H9 (cell line): ENCODE measurements around the gene FCGR3A. TPM values are rescaled to one million over a fixed set of nuclear protein-coding genes. Genes with fewer than 3 reads are reported as not detected.
"Not testable (repeated sequence)": the region's sequence is repeated elsewhere in the genome, so short reads cannot be mapped to it uniquely, and the experiment has no call there.

Source experiments
- DNase-seq: peaks from one replicate; pipeline ENCODE4 v3.0.0-alpha.2; 2017
- H2AFZ ChIP-seq: one replicate; pipeline ENCODE4 v1.6.1; 2013; ENCODE audit warnings: mild to moderate bottlenecking, low read length, control low read depth, moderate library complexity
- H2AK5ac ChIP-seq: 2 replicates; pipeline ENCODE4 v1.6.1; 2013; ENCODE audit warnings: low read length, control low read depth, mixed read lengths; ENCODE audit not compliant: insufficient read length
- H2BK120ac ChIP-seq: one replicate; pipeline ENCODE4 v1.6.1; 2013; ENCODE audit warnings: low read depth, mild to moderate bottlenecking, low read length, control low read depth, inconsistent platforms; ENCODE audit not compliant: poor library complexity, severe bottlenecking
- H2BK12ac ChIP-seq: 2 replicates; pipeline ENCODE4 v1.6.1; 2013; ENCODE audit warnings: low read length, control low read depth, mixed read lengths, low read depth; ENCODE audit not compliant: insufficient read length
- H2BK15ac ChIP-seq: 2 replicates; pipeline ENCODE4 v1.6.1; 2013; ENCODE audit warnings: low read depth, low read length, control low read depth
- H2BK20ac ChIP-seq: one replicate; pipeline ENCODE4 v1.6.1; 2013; ENCODE audit warnings: low read depth, mild to moderate bottlenecking, low read length, control low read depth, inconsistent platforms; ENCODE audit not compliant: poor library complexity, severe bottlenecking
- H2BK5ac ChIP-seq: 2 replicates; pipeline ENCODE4 v1.6.1; 2013; ENCODE audit warnings: low read length, control low read depth, mixed read lengths; ENCODE audit not compliant: insufficient read length
- H3K14ac ChIP-seq: 2 replicates; pipeline ENCODE4 v1.6.1; 2013; ENCODE audit warnings: low read length, control low read depth; ENCODE audit not compliant: insufficient read depth
- H3K18ac ChIP-seq: 2 replicates; pipeline ENCODE4 v1.6.1; 2013; ENCODE audit warnings: low read depth, mild to moderate bottlenecking, mixed read lengths, low read length, control low read depth; ENCODE audit not compliant: insufficient read length
- H3K23ac ChIP-seq: 2 replicates; pipeline ENCODE4 v1.6.1; 2013; ENCODE audit warnings: low read length, control low read depth, mixed read lengths, low read depth; ENCODE audit not compliant: insufficient read length
- H3K23me2 ChIP-seq: 2 replicates; pipeline ENCODE4 v1.6.1; 2013; ENCODE audit warnings: low read depth, mild to moderate bottlenecking, mixed read lengths, low read length, control low read depth; ENCODE audit not compliant: insufficient read length, poor library complexity, severe bottlenecking
- H3K27ac ChIP-seq: 2 replicates; pipeline ENCODE4 v1.5.1; 2013; ENCODE audit warnings: low read length, control low read depth, mixed read lengths, low read depth; ENCODE audit not compliant: insufficient read length
- H3K27me3 ChIP-seq: 2 replicates; pipeline ENCODE4 v1.6.1; 2013; ENCODE audit warnings: low read length, control low read depth, inconsistent platforms; ENCODE audit not compliant: insufficient read depth
- H3K4ac ChIP-seq: 2 replicates; pipeline ENCODE4 v1.6.1; 2013; ENCODE audit warnings: low read depth, mild to moderate bottlenecking, control low read depth, inconsistent platforms, low read length, moderate library complexity
- H3K4me1 ChIP-seq: 2 replicates; pipeline ENCODE4 v1.6.1; 2013; ENCODE audit warnings: low read length, control low read depth, inconsistent platforms; ENCODE audit not compliant: insufficient read depth
- H3K4me2 ChIP-seq: 2 replicates; pipeline ENCODE4 v1.6.1; 2013; ENCODE audit warnings: low read length, control low read depth, mixed read lengths; ENCODE audit not compliant: insufficient read length, insufficient read depth
- H3K56ac ChIP-seq: 2 replicates; pipeline ENCODE4 v1.6.1; 2013; ENCODE audit warnings: low read depth, mild to moderate bottlenecking, mixed read lengths, low read length, control low read depth; ENCODE audit not compliant: insufficient read length
- H3K79me1 ChIP-seq: 2 replicates; pipeline ENCODE4 v1.6.1; 2013; ENCODE audit warnings: low read depth, mild to moderate bottlenecking, moderate library complexity, low read length, control low read depth, inconsistent platforms; ENCODE audit not compliant: insufficient read depth, poor library complexity, severe bottlenecking
- H3K79me2 ChIP-seq: 2 replicates; pipeline ENCODE4 v1.6.1; 2013; ENCODE audit warnings: low read length, control low read depth, inconsistent platforms; ENCODE audit not compliant: insufficient read depth
- H3K9ac ChIP-seq: 2 replicates; pipeline ENCODE4 v1.6.1; 2013; ENCODE audit warnings: low read length, control low read depth, mixed read lengths; ENCODE audit not compliant: insufficient read length; ENCODE audit errors: extremely low read depth
- H3K9me3 ChIP-seq: one replicate; pipeline ENCODE4 v1.6.1; 2013; ENCODE audit warnings: low read depth, low read length, inconsistent platforms; ENCODE audit not compliant: control insufficient read depth
- H3T11ph ChIP-seq: one replicate; pipeline ENCODE4 v1.6.1; 2013; ENCODE audit warnings: mild to moderate bottlenecking, low read length, control low read depth, inconsistent platforms
- H4K20me1 ChIP-seq: one replicate; pipeline ENCODE4 v1.6.1; 2013; ENCODE audit not compliant: control insufficient read depth, insufficient read length, insufficient read depth
- H4K5ac ChIP-seq: 2 replicates; pipeline ENCODE4 v1.6.1; 2013; ENCODE audit warnings: low read depth, mild to moderate bottlenecking, mixed read lengths, low read length, control low read depth; ENCODE audit not compliant: insufficient read length
- H4K8ac ChIP-seq: replicated peaks from 2 replicates; pipeline ENCODE4 v1.6.1; 2013; ENCODE audit warnings: low read length, control low read depth, mixed read lengths, low read depth; ENCODE audit not compliant: insufficient read length
- H4K91ac ChIP-seq: 2 replicates; pipeline ENCODE4 v1.6.1; 2013; ENCODE audit warnings: low read depth, mild to moderate bottlenecking, moderate library complexity, mixed read lengths, low read length, control low read depth; ENCODE audit not compliant: insufficient read length
- H3K27ac Mint-ChIP-seq, 3 experiments: 2 replicates in 2 of 3; 3 replicates in 1 of 3; pipeline ENCODE4 v1.8.0; 2020 to 2021; ENCODE audit warnings: mixed read lengths in 3 of 3, mild to moderate bottlenecking in 1 of 3, moderate library complexity in 1 of 3
- H3K27me3 Mint-ChIP-seq: 2 replicates; pipeline ENCODE4 v1.8.0; 2021; ENCODE audit warnings: low read depth, mild to moderate bottlenecking, moderate library complexity, mixed read lengths
- H3K36me3 Mint-ChIP-seq, 3 experiments: 2 replicates in 2 of 3; 3 replicates in 1 of 3; pipeline ENCODE4 v1.8.0; 2020 to 2021; ENCODE audit warnings: low read depth in 3 of 3, mixed read lengths in 3 of 3; ENCODE audit not compliant: insufficient read depth in 1 of 3
- H3K4me1 Mint-ChIP-seq, 2 experiments: 2 replicates each; pipeline ENCODE4 v1.8.0; 2020; ENCODE audit warnings: mixed read lengths in 2 of 2
- H3K4me3 Mint-ChIP-seq, 2 experiments: 2 replicates in 1 of 2; 3 replicates in 1 of 2; pipeline ENCODE4 v1.8.0; 2020 to 2021; ENCODE audit warnings: mild to moderate bottlenecking in 2 of 2, mixed read lengths in 2 of 2, moderate library complexity in 1 of 2
- H3K9me3 Mint-ChIP-seq, 2 experiments: 2 replicates in 1 of 2; 3 replicates in 1 of 2; pipeline ENCODE4 v1.8.0; 2020; ENCODE audit warnings: mild to moderate bottlenecking in 2 of 2, mixed read lengths in 2 of 2, moderate library complexity in 1 of 2
- WGBS: extraction: QIAGEN DNeasy Blood & Tissue Kit; methylation state at CpG from one replicate; pipeline ENCODE4 v1.1.7; 2013; ENCODE audit warnings: missing lambda C conversion rate, low lambda C conversion rate, mixed read lengths; ENCODE audit not compliant: insufficient read length; ENCODE audit errors: extremely low coverage; 5-methylcytosine and 5-hydroxymethylcytosine counted together
- total RNA-seq: library from RNA; stranded (reverse); gene quantifications from 2 replicates; pipeline ENCODE4 v1.2.1, GENCODE V29; 2021

Gene FCGR3A
- total RNA-seq, 1 experiment from 2014 or later: not detected

DNA sequence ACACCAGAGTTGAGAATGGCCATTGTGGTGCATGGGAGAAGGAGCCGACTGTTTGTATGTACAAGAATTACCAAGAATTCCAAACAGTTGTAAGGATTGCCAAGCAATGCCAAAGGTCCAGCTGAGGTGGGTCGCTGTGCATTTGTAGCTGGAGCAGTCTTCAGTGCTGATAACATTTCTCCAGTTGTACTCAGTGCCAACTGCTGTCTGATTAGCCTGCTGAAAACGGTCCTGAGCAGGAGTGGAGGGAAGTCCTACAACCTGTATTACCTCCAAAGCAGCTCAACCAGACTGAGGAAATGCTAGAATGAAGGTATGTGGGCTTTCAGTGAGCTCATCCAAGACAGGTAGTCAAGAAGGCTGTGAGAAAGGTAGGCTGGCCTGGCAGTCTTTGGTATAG, 6.5 kb upstream of the FCGR3A start:
- not testable (repeated sequence) for H2BK120ac ChIP-seq, H3K27ac ChIP-seq, H4K5ac ChIP-seq, H3K27me3 ChIP-seq, H3K14ac ChIP-seq, H3K9ac ChIP-seq, H2BK12ac ChIP-seq, H3K23ac ChIP-seq, H2BK5ac ChIP-seq, H4K8ac ChIP-seq, H3K18ac ChIP-seq, H3K79me1 ChIP-seq, H2AK5ac ChIP-seq, H3T11ph ChIP-seq, H3K4me1 Mint-ChIP-seq, H3K4ac ChIP-seq, H3K36me3 Mint-ChIP-seq, H3K79me2 ChIP-seq, H3K27ac Mint-ChIP-seq, H2BK15ac ChIP-seq, H3K4me3 Mint-ChIP-seq, H4K20me1 ChIP-seq, H3K56ac ChIP-seq, H3K9me3 ChIP-seq, H4K91ac ChIP-seq, H3K4me2 ChIP-seq, H3K4me1 ChIP-seq, DNase-seq, H3K9me3 Mint-ChIP-seq, H3K23me2 ChIP-seq, H2AFZ ChIP-seq, H2BK20ac ChIP-seq, H3K27me3 Mint-ChIP-seq
- no CpG with 5 or more reads among the region's 3 CpGs for WGBS

DNA sequence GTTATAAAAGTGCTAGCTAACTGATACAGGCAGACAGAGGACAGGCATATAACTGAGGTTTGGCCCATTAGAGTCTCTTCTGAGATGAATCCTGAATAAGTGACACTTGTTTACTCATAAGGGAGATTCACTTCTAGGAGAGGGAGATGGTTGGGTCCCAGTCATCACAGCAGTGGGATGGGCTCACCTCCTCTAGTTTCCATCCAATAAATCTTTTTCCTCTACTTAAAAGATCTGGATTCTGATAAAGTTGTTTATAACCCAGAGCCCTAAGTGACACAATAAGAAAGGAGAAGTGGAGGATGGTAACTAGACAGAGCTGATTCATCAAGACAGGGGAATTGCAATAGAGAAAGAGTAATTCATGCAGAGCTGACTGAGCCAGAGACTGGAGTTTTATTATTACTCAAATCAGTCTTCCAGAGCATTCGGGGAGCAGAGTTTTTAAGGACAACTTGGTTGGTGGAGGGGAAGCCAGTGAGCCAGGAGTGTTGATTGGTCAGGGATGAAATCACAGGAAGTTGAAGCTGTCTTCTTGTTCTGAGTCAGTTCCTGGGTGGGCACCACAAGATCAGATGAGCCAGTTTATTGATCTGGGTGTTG, 5.3 kb upstream of the FCGR3A start:
- WGBS: no CpG with 5 or more reads among the region's 1 CpG
- not testable (repeated sequence) for H3K4me3 Mint-ChIP-seq

More for the DNA sequence above, 5.3 kb upstream of the FCGR3A start:
- H2BK5ac ChIP-seq, H3K27me3 Mint-ChIP-seq, H2BK20ac ChIP-seq, H3K27me3 ChIP-seq, H3K4me2 ChIP-seq, DNase-seq, H2BK120ac ChIP-seq, H3K23ac ChIP-seq, H4K8ac ChIP-seq, H3K56ac ChIP-seq, H3K79me1 ChIP-seq, H3K79me2 ChIP-seq, H4K5ac ChIP-seq, H3K9me3 ChIP-seq, H4K20me1 ChIP-seq, H3K9me3 Mint-ChIP-seq, H2AK5ac ChIP-seq, H3K4me1 ChIP-seq, H4K91ac ChIP-seq, H2AFZ ChIP-seq, H3T11ph ChIP-seq, H3K4me1 Mint-ChIP-seq, H3K18ac ChIP-seq, H3K23me2 ChIP-seq, H2BK12ac ChIP-seq, H3K4ac ChIP-seq, H3K9ac ChIP-seq, H3K14ac ChIP-seq, H3K27ac ChIP-seq, H2BK15ac ChIP-seq, H3K36me3 Mint-ChIP-seq, H3K27ac Mint-ChIP-seq: not testable (repeated sequence)
